NCI-H2171 (cell line): ENCODE data around the gene RBBP8NL.

Experiments
- DNase-seq: peaks from one replicate; lab custom pipeline; 2025; lab: John Stamatoyannopoulos, UW

The RBBP8NL gene

GRCh38 chr20:62362991-62363919 is 64.1 kb downstream of the RBBP8NL start:
- DNase-seq = peak; percentile 56

GRCh38 chr20:62362590-62362940 is 64.8 kb downstream of the RBBP8NL start:
- no peak for DNase-seq

GRCh38 chr20:62361799-62362589 is 65.3 kb downstream of the RBBP8NL start:
- DNase-seq = no peak

- DNase-seq = no peak
Observed at GRCh38 chr20:62360854-62361798, 66.2 kb downstream of the RBBP8NL start.
